Stimulated activated naive CD8-positive, alpha-beta T cell treated with anti-CD3 and anti-CD28 coated beads, Interleukin-15, amount 100 ng/mL, for 72 hours (primary cell): Measurements from ENCODE around the gene NFIB.

ENCODE experiments used
- ATAC-seq: fragments of 150-1000 bp; cut with Tn5 transposase; 2 replicates; pipeline ENCODE4 v1.10.0; 2021; ENCODE audit warnings: mild to moderate bottlenecking, moderate library complexity
- DNase-seq, 2 donors: peaks; one replicate each; pipeline ENCODE4 v3.0.0; 2021 to 2022
- H3K27ac Mint-ChIP-seq, 2 donors: one replicate each; pipeline ENCODE4 v1.8.0; 2022; ENCODE audit warnings: mild to moderate bottlenecking in 2 of 2, mixed read lengths in 2 of 2, moderate library complexity in 2 of 2
- H3K27me3 Mint-ChIP-seq: one replicate; pipeline ENCODE4 v1.8.0; 2022; ENCODE audit warnings: mixed read lengths
- H3K4me1 Mint-ChIP-seq: one replicate; pipeline ENCODE4 v1.8.0; 2022; ENCODE audit warnings: mild to moderate bottlenecking, mixed read lengths
- H3K4me3 Mint-ChIP-seq, 2 donors: one replicate each; pipeline ENCODE4 v1.8.0; 2022; ENCODE audit warnings: mild to moderate bottlenecking in 2 of 2, mixed read lengths in 2 of 2, moderate library complexity in 1 of 2
- H3K9me3 Mint-ChIP-seq, 2 donors: one replicate each; pipeline ENCODE4 v1.8.0; 2022; ENCODE audit warnings: mixed read lengths in 2 of 2

Gene NFIB

GRCh38 chr9:14313951-14314423, at the start of gene NFIB:
Gene NFIB (minus strand): TSS chr9:14314141. CDS start chr9:14313511, 630 bp downstream.
- peaks cover 61% of the 10 kb centered on the region for H3K27me3 Mint-ChIP-seq
- H3K9me3 Mint-ChIP-seq, result no peaks in the 10 kb centered on the region
- peak; percentile 33 for ATAC-seq
- H3K4me1 Mint-ChIP-seq, result peaks cover 41% of the 10 kb centered on the region
- no peak for DNase-seq
- H3K27ac Mint-ChIP-seq, result no peak within 1 kb of the TSS
- H3K4me3 Mint-ChIP-seq, result peak within 1 kb of the TSS; percentile 85 to 86

DNA sequence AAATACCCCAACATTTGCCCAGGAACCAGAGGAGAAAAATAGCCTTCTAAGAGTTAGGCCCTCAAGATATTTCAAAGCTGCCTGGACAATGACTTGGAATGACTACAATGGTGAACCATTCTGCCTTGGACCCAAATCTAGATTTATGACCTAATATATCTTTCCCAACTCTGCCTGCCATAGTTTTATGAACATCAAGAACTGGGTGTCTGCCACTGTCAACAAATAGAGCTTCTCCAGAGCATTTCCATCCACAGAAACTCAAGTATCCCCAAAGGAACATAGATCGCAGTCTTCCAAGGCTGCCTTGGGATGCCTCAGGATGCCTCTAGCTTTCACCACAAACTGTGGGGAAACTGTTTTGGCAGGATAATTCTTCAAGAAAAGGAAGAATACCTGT, 48.2 kb upstream of the NFIB start:
- peaks cover 3 to 4% of the 10 kb centered on the region in 2 donors for H3K9me3 Mint-ChIP-seq
- DNase-seq (no peak), ATAC-seq (no peak)
- H3K27ac Mint-ChIP-seq, result no peak overlapping the region
- H3K4me1 Mint-ChIP-seq, result no peaks in the 10 kb centered on the region
- peaks cover 16% of the 10 kb centered on the region for H3K27me3 Mint-ChIP-seq
- H3K4me3 Mint-ChIP-seq, result no peak overlapping the region

- DNase-seq (no peak), ATAC-seq (no peak)
- Mint-ChIP-seq H3K4me1 (no peaks in the 10 kb centered on the region), H3K4me3 (no peak overlapping the region), H3K9me3 (no peaks in the 10 kb centered on the region), H3K27ac (no peak overlapping the region), H3K27me3 (peaks cover 16% of the 10 kb centered on the region)
These were observed 47.1 kb upstream of the NFIB start for GRCh38 chr9:14361074-14361473.

GRCh38 chr9:14358523-14358922, 44.6 kb upstream of the NFIB start:
- Mint-ChIP-seq H3K9me3 (no peaks in the 10 kb centered on the region), H3K4me3 (no peak overlapping the region), H3K27me3 (peaks cover 24% of the 10 kb centered on the region), H3K4me1 (peaks cover 3% of the 10 kb centered on the region), H3K27ac (no peak overlapping the region)
- no peak for DNase-seq
- ATAC-seq, result no peak

GRCh38 chr9:14356351-14357265, 42.7 kb upstream of the NFIB start:
- H3K27ac Mint-ChIP-seq, result peak overlapping the region in 1 of 2 donors; percentile 12
- H3K4me1 Mint-ChIP-seq, result peaks cover 7% of the 10 kb centered on the region
- H3K9me3 Mint-ChIP-seq, result no peaks in the 10 kb centered on the region
- DNase-seq (no peak), ATAC-seq (no peak)
- no peak overlapping the region for H3K4me3 Mint-ChIP-seq
- H3K27me3 Mint-ChIP-seq, result peaks cover 38% of the 10 kb centered on the region

GRCh38 chr9:14354201-14354600, 40.3 kb upstream of the NFIB start:
- no peak overlapping the region for H3K4me3 Mint-ChIP-seq
- no peaks in the 10 kb centered on the region for H3K9me3 Mint-ChIP-seq
- H3K4me1 Mint-ChIP-seq, result peaks cover 17% of the 10 kb centered on the region
- peaks cover 31% of the 10 kb centered on the region for H3K27me3 Mint-ChIP-seq
- ATAC-seq (no peak), DNase-seq (no peak)
- no peak overlapping the region for H3K27ac Mint-ChIP-seq

DNA sequence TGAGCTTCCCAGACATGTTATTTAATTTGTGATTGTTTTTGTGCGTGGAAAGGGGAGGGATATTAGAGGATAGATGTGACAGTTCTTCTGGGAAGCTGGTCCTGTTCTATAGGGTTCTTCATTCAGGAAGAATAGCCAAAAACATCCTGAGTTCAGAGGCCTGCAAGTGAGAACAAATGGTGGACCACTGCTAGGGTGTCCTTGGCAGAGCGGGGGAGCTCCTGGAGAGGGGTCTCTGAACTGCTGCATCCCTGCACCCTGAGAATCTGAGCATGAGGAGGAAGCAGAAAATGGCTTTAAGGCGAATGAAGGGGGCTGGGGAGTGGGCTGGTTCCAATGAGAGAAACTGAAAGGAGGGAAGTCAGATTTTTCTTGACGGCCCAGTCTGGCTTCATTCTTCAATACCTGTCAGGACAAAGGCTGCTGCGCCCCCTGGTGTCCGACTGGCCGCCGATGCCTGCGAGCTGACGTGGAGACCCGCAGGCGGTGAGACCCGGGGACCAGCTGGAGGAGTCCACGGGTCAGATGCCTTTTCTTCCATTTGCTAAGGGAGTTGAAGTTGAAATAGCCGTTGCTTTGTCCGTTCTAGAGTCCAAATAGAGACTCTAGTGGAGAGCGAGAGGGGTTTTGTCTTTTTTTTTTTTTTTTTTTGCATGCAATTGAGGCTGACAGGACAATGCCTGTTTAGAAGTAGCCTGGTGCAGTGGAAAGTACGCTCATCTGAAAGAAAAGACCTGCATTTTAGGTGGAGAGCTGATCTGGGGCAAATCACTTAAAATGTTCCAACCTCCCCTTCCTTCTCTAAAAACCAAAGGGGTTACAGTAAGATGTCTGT, 39.5 kb upstream of the NFIB start:
- Mint-ChIP-seq H3K4me1 (peaks cover 24% of the 10 kb centered on the region), H3K27ac (no peak overlapping the region), H3K4me3 (no peak overlapping the region), H3K9me3 (no peaks in the 10 kb centered on the region), H3K27me3 (peaks cover 31% of the 10 kb centered on the region)
- ATAC-seq (peak; percentile 80), DNase-seq (peak; percentile 71 to 76)

- ATAC-seq, result no peak
- H3K27me3 Mint-ChIP-seq, result peaks cover 31% of the 10 kb centered on the region
- DNase-seq, result no peak
- no peak overlapping the region for H3K4me3 Mint-ChIP-seq
- H3K27ac Mint-ChIP-seq, result no peak overlapping the region
- H3K9me3 Mint-ChIP-seq, result no peaks in the 10 kb centered on the region
- peaks cover 30% of the 10 kb centered on the region for H3K4me1 Mint-ChIP-seq
These were observed 38.6 kb upstream of the NFIB start for GRCh38 chr9:14352503-14352902.

GRCh38 chr9:14351221-14351836, 37.4 kb upstream of the NFIB start:
- peaks cover 30% of the 10 kb centered on the region for H3K4me1 Mint-ChIP-seq
- no peak overlapping the region for H3K4me3 Mint-ChIP-seq
- H3K9me3 Mint-ChIP-seq, result no peaks in the 10 kb centered on the region
- no peak for ATAC-seq
- DNase-seq, result no peak
- H3K27ac Mint-ChIP-seq, result no peak overlapping the region
- peaks cover 31% of the 10 kb centered on the region for H3K27me3 Mint-ChIP-seq

DNA sequence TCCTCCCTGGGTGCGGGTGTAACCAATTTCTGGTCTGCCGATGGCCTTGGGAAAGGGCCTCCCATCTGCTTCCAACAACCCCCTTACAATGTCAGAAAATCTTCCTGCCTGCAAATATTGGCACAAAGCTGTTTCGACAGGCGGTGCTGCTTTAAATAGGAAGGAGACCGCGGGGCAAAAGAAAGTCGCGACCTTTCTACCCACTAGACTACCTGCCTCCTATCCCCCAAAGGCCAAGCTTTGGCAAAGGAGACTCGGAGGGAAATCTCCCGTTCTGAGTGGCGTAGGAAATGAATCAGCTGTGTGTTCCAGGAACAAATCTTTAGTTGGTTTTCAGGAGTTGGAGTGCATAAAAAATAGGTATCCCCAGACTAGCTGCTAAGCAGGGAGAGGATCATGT, 36.8 kb upstream of the NFIB start:
- peaks cover 33% of the 10 kb centered on the region for H3K4me1 Mint-ChIP-seq
- H3K9me3 Mint-ChIP-seq, result no peaks in the 10 kb centered on the region
- ATAC-seq, result no peak
- no peak overlapping the region for H3K27ac Mint-ChIP-seq
- peaks cover 31% of the 10 kb centered on the region for H3K27me3 Mint-ChIP-seq
- no peak overlapping the region for H3K4me3 Mint-ChIP-seq
- DNase-seq, result no peak

DNA sequence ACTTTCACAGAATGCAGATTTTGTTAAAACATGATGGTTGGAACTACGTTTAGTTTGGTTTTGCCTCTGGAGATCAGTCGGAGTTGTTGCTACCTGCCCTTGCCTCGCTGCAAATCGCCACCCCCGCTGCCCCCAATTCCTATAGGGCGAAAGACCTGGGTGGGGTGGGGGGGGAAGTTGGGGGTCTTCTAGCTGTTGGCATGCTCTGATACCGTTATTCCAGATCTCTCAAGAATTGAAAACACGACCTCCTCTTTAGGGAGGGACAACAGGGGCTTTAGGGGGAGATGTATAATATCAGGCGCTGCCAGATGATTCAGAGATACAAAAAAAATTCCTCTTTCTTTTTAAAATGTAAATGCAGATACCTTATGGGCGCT, 36.4 kb upstream of the NFIB start:
- Mint-ChIP-seq H3K4me1 (peaks cover 37% of the 10 kb centered on the region), H3K27me3 (peaks cover 31% of the 10 kb centered on the region), H3K27ac (no peak overlapping the region), H3K9me3 (no peaks in the 10 kb centered on the region), H3K4me3 (no peak overlapping the region)
- ATAC-seq, result no peak
- DNase-seq, result no peak

DNA sequence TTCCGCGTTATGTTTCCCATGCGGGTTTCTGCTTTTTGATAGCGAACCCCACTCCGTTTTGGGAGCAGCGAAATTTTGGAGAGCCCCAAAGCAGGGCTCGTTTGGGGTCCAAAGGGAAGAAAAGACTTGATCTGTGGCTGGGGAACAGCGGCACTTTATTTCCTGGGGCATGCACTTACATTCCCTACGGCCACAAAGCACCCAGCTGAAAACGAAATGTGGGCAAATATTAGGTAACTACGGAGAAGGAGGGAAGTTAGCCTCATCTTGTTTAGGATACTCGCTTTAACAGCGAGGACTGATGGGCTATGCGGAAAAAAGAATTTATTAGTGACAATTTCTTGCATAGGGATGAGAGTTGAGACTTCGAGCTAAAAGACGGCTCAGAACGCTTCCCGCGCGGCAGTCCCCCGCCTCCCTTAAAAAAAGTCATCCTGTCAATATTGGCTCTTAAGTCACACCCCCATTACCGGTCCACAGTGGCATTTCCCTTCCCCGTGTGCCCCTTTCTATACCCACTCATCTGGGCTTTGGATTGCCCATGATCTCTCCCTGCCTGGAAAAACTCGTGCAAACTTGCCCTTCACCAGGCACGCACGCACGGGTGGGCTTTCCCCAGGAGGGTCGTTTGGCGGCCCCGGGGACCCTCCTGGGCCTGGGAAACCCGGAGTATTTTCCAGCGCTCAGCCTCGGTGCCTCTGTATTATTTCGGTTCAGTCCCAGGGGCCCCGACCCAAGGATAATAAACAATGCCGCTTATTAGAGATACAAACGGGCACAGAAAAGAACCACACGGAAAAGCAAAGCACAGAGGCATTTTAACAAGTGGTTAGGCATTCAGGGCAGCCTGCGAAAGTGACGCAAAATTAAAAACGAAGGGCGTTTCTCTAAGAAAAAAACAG, 35.8 kb upstream of the NFIB start:
- DNase-seq (no peak), ATAC-seq (no peak)
- Mint-ChIP-seq H3K27me3 (peaks cover 26% of the 10 kb centered on the region), H3K4me3 (no peak overlapping the region), H3K27ac (no peak overlapping the region), H3K4me1 (peaks cover 39% of the 10 kb centered on the region), H3K9me3 (no peaks in the 10 kb centered on the region)

DNA sequence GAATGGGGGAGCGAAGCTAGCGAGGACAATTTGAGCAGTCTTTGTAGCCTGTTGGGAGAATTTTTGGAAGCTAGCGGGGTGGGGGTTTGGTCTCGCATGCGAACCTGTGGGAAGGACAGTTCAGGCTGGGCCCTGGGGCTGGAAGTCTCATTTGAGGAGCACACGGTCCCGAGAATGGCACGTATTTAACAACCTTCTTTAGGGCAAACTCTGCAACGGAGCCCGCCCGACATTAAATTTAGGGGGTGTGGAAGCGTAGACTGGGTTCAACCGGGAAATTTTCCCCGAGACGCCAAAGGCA, 35.2 kb upstream of the NFIB start:
- peaks cover 20% of the 10 kb centered on the region for H3K27me3 Mint-ChIP-seq
- H3K27ac Mint-ChIP-seq, result peak overlapping the region in 1 of 2 donors; percentile 34
- peaks cover 39% of the 10 kb centered on the region for H3K4me1 Mint-ChIP-seq
- DNase-seq (no peak), ATAC-seq (no peak)
- no peaks in the 10 kb centered on the region for H3K9me3 Mint-ChIP-seq
- H3K4me3 Mint-ChIP-seq, result no peak overlapping the region

DNA sequence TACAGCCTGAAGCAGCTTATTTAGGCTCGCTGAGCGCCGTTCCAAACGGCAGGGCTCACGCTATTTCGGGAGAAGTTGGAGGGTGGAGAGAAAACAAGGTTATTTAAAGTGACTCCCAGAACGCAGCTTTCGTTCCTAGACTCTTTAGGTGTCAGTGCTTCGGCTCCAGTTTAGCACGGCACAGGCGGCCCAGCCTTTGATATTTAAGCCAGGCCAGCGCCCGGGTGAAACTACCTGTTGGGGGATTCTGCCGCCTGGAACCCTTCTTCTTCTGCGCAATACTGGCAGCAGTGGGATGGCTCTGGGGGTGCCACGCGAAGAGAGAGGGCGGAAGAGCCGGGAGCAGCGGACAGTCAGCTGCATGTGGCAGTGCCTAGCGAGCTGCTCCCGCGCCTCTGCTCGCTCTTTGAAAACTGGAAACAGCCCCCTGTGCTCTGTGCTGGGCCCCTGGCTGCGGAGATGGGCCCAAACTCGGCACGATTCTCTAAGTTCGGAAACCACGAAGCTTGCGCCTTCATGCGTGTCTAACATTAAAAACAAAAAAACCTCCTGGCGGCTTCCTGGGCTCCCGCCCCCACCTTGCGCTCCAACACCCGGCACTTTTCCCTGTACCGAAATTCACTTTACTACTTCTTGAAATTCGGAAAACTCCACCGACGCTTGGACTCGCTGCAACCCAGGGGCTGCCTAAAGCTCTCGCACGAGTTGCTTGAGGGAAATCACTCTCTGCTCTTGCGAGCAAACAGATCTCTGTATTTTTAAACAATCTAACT, 34.6 kb upstream of the NFIB start:
- H3K27me3 Mint-ChIP-seq, result peaks cover 14% of the 10 kb centered on the region
- peak overlapping the region; percentile 32 to 35 for H3K4me3 Mint-ChIP-seq

More for the DNA sequence above, 34.6 kb upstream of the NFIB start:
- H3K4me1 Mint-ChIP-seq, result peaks cover 36% of the 10 kb centered on the region
- peak overlapping the region in 1 of 2 donors; percentile 34 for H3K27ac Mint-ChIP-seq
- DNase-seq (no peak), ATAC-seq (no peak)
- no peaks in the 10 kb centered on the region for H3K9me3 Mint-ChIP-seq
